Measurements from ENCODE around the gene EIPR1.

GRCh38 chr2:3307236-3307635 is 70.4 kb downstream of the EIPR1 start:
- no peak for TF ChIP-seq POLR2A (IDR thresholded peaks at IDR 0.05)
- no peak for TF ChIP-seq CTCF (IDR thresholded peaks at IDR 0.05)
- TF ChIP-seq EP300 (IDR thresholded peaks at IDR 0.05) = no peak
